Stimulated activated naive B cell treated with anti-CD40 and anti-IgM and Interleukin-4, amounts not matched to agents 10 μg/mL and 1 μg/mL and 100 μg/mL, for 72 hours (primary cell): ENCODE data around the gene MBP.

ENCODE experiments used
- ATAC-seq, 2 donors: fragments of 150-1000 bp; cut with Tn5 transposase; replicated peaks; 2 replicates each; pipeline ENCODE4 v1.10.0; 2021; ENCODE audit warnings: moderate library complexity in 1 of 2
- DNase-seq: peaks from one replicate; pipeline ENCODE4 v3.0.0; 2021
- H3K27ac Mint-ChIP-seq: one replicate; pipeline ENCODE4 v1.8.0; 2022; ENCODE audit warnings: mild to moderate bottlenecking, mixed read lengths
- H3K27me3 Mint-ChIP-seq, 2 donors: one replicate each; pipeline ENCODE4 v1.8.0; 2022; ENCODE audit warnings: mixed read lengths in 2 of 2
- H3K36me3 Mint-ChIP-seq, 2 donors: one replicate each; pipeline ENCODE4 v1.8.0; 2022; ENCODE audit warnings: mixed read lengths in 2 of 2, mild to moderate bottlenecking in 1 of 2
- H3K4me1 Mint-ChIP-seq, 2 donors: one replicate each; pipeline ENCODE4 v1.8.0; 2022; ENCODE audit warnings: mixed read lengths in 2 of 2, mild to moderate bottlenecking in 1 of 2
- H3K4me3 Mint-ChIP-seq, 2 donors: one replicate each; pipeline ENCODE4 v1.8.0; 2022; ENCODE audit warnings: mild to moderate bottlenecking in 2 of 2, mixed read lengths in 2 of 2, moderate library complexity in 1 of 2
- H3K9me3 Mint-ChIP-seq, 2 donors: one replicate each; pipeline ENCODE4 v1.8.0; 2022; ENCODE audit warnings: mixed read lengths in 2 of 2, mild to moderate bottlenecking in 1 of 2

MBP gene

DNA sequence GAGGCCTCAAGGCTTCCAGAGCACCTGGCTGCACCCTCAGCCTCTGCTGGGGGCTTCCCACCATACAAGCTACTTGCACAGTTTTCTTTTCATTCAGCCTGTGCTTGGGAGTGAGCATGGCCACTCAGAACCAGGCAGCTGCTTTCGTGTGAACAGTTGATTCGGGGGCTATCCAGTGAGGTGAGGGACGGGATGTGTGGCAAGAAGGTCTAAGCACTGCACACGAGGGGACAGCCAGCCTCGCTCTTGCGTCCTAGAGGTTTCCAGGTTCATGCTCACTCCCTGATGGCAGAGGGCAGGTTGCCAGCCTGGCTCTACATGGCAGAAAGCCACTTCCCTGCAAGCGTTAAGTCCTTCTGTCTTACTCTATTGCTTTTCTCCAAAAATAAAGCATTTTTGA, 146.2 kb downstream of the MBP start:
- no peaks in the 10 kb centered on the region for H3K9me3 Mint-ChIP-seq
- DNase-seq, result no peak
- peaks cover 6 to 13% of the 10 kb centered on the region in 2 donors for H3K36me3 Mint-ChIP-seq
- no peaks in the 10 kb centered on the region for H3K27me3 Mint-ChIP-seq
- H3K4me3 Mint-ChIP-seq, result no peak overlapping the region
- peaks cover 28 to 47% of the 10 kb centered on the region in 2 donors for H3K4me1 Mint-ChIP-seq
- no peak for ATAC-seq
- H3K27ac Mint-ChIP-seq, result peak overlapping the region; percentile 20

DNA sequence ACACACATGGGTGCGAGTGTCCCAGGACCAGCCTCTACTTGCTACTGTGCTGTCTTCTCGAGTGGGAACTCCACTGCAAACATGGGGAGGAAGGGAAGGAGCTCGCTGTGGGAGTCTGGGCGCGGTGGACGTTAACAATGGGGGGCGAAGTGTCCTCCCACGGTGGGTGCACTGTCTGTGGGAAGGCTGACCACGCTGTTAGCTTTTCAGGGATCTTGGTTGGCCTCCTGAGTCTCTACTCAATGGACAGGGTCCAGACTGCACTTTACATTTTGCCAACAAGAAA, 146.7 kb downstream of the MBP start:
- Mint-ChIP-seq H3K4me3 (no peak overlapping the region), H3K36me3 (peaks cover 6 to 12% of the 10 kb centered on the region in 2 donors), H3K27me3 (no peaks in the 10 kb centered on the region), H3K4me1 (peaks cover 30 to 47% of the 10 kb centered on the region in 2 donors), H3K9me3 (no peaks in the 10 kb centered on the region), H3K27ac (no peak overlapping the region)
- DNase-seq (no peak), ATAC-seq (no peak)

DNA sequence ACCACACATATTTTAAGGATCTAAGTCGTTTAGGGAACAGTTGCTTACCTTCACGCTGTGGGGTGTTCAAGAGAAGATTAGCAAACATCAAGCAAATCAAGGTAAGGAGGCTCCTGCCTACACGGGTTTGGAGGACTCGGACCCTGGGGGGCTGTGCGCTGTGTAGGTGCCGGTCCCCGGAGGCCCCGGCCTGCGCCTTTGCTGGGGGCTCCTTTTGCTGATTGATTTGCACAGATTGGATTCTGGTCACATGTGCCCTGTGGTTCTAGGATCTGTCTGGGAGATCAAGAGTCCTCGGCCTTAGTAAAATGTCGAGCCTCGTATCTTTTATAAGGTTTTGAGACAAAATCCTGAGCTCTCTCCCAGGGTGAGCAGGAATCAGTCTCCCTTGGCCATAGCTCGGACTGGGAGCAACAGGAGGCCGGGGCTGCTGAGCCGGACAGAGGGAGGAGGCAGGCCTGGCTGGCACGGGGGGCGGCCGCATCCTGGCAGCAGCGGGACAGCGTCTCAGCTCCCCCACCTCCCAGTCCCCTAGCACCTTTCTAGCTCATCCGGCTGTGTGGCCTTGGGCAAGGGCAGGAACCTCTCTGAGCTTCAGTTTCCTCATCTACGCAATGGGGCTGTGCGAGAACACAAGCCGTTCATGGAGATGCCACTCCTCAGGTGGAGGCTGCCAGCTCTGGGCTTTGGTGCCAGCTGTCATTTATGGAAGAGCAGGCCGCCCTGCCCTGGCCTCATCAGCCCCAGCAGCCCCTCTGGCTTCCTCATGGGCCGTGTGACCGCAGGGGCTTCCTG, 147.2 kb downstream of the MBP start:
- no peaks in the 10 kb centered on the region for H3K9me3 Mint-ChIP-seq
- no peaks in the 10 kb centered on the region for H3K27me3 Mint-ChIP-seq
- H3K36me3 Mint-ChIP-seq, result peaks cover 6 to 8% of the 10 kb centered on the region in 2 donors
- no peak overlapping the region for H3K4me3 Mint-ChIP-seq
- ATAC-seq (no peak), DNase-seq (no peak)
- no peak overlapping the region for H3K27ac Mint-ChIP-seq
- peaks cover 29 to 47% of the 10 kb centered on the region in 2 donors for H3K4me1 Mint-ChIP-seq

GRCh38 chr18:76984193-76985155, 148.1 kb downstream of the MBP start:
- Mint-ChIP-seq H3K9me3 (no peaks in the 10 kb centered on the region), H3K27me3 (no peaks in the 10 kb centered on the region), H3K36me3 (peaks cover 9 to 13% of the 10 kb centered on the region in 2 donors), H3K4me1 (peaks cover 31 to 47% of the 10 kb centered on the region in 2 donors), H3K27ac (peak overlapping the region; percentile 51), H3K4me3 (no peak overlapping the region)
- no peak for DNase-seq
- no peak for ATAC-seq

DNA sequence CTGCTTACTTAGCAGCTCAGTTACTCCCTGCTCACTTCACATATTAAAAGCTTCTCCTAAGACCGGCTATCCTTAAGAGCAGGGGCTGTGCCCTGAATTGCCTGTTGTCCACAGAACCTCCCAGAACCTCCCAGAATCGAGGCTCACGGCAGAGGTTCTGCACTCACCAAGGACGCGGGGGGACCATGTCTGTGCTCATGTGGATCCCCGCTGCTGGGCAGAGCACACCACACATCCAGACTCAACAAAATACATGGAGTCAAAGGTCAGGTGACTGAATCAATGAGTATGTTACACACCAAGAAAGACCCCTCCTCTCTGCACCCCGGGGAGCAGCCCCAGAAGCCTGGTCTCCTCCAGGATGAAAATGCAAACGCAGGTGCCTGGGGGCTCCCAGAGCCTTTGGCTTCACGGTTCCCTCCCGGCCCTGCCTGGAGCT, 149.0 kb downstream of the MBP start:
- DNase-seq (no peak), ATAC-seq (no peak)
- peaks cover 18 to 21% of the 10 kb centered on the region in 2 donors for H3K36me3 Mint-ChIP-seq
- no peak overlapping the region for H3K27ac Mint-ChIP-seq
- H3K27me3 Mint-ChIP-seq, result no peaks in the 10 kb centered on the region
- peaks cover 0 to 6% of the 10 kb centered on the region in 2 donors for H3K9me3 Mint-ChIP-seq
- no peak overlapping the region for H3K4me3 Mint-ChIP-seq
- H3K4me1 Mint-ChIP-seq, result peaks cover 39 to 54% of the 10 kb centered on the region in 2 donors

- Mint-ChIP-seq H3K4me3 (peak overlapping the region; percentile 46 to 50), H3K36me3 (peaks cover 19 to 22% of the 10 kb centered on the region in 2 donors), H3K27ac (peak overlapping the region; percentile 86), H3K27me3 (no peaks in the 10 kb centered on the region), H3K9me3 (peaks cover 0 to 6% of the 10 kb centered on the region in 2 donors), H3K4me1 (peaks cover 39 to 54% of the 10 kb centered on the region in 2 donors)
- peak; percentile 82 for DNase-seq
- ATAC-seq, result peak; percentile 65 to 74
Observed at GRCh38 chr18:76982841-76983583, 149.6 kb downstream of the MBP start.

DNA sequence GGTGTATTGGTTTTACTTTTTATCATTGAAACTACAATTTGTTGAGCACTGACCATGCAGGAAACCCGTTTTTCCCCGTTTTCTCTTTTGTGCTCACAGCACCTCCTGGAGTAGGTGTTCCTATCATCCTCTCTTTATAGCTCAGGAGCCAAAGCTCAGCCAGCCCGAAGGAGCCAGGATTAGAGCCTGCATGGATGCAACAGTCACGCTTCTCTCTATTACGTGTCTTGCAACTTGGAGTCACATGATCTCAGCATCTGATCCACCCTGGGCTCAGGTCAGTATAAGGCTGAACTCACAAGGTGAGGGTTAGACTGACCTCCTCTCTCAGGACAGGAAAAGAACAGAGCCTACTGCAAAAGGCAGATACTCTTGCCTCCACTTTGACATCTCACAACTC, 150.5 kb downstream of the MBP start:
- Mint-ChIP-seq H3K4me1 (peaks cover 46 to 63% of the 10 kb centered on the region in 2 donors), H3K36me3 (peaks cover 21 to 24% of the 10 kb centered on the region in 2 donors), H3K27me3 (no peaks in the 10 kb centered on the region), H3K4me3 (peak overlapping the region in 1 of 2 donors; percentile 44), H3K27ac (peak overlapping the region; percentile 92), H3K9me3 (peaks cover 0 to 6% of the 10 kb centered on the region in 2 donors)
- ATAC-seq, result no peak
- DNase-seq, result no peak

GRCh38 chr18:76981396-76981968, 151.1 kb downstream of the MBP start:
- Mint-ChIP-seq H3K9me3 (peaks cover 0 to 6% of the 10 kb centered on the region in 2 donors), H3K27ac (peak overlapping the region; percentile 92), H3K27me3 (no peaks in the 10 kb centered on the region), H3K36me3 (peaks cover 21 to 24% of the 10 kb centered on the region in 2 donors), H3K4me3 (peak overlapping the region; percentile 44 to 68), H3K4me1 (peaks cover 49 to 68% of the 10 kb centered on the region in 2 donors)
- ATAC-seq (peak; percentile 75 to 77), DNase-seq (peak; percentile 58)

DNA sequence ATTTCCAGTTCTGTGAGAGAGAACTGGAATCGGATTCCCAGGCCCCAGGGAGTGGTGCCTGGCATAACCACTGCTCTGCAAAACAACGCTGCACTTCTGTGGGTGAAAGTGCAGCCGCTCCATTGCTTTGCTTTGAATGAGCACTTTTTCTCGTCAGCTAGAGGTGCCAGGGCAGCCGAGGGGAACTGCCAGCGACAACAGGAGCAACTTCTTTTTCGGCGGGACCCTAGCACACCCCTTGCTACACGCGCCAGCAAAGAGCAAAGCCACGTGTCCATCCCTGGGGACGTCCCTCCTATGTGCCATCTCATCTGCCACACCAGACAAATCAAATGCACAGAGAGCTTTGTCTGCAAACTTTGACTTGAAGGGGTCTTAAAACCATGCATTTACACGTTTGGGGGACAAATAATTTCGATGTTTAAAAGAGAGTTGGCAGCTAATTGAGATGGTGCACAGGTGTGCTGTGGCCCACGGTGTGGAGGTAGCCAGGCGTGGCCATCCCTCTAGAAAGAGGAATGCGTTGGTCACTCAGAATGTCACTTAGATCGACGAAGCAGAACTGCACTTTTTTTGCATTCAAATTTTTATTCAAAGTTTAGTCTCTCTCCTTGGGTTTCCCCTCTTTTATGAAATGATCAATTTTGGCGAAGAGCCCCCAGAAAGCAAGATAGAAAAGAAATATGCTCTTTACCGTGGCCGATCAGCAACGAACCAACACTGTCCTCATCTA, 151.8 kb downstream of the MBP start:
- Mint-ChIP-seq H3K4me1 (peaks cover 49 to 71% of the 10 kb centered on the region in 2 donors), H3K36me3 (peaks cover 22 to 28% of the 10 kb centered on the region in 2 donors), H3K27me3 (no peaks in the 10 kb centered on the region), H3K27ac (peak overlapping the region; percentile 92), H3K4me3 (peak overlapping the region; percentile 44 to 68), H3K9me3 (peaks cover 0 to 6% of the 10 kb centered on the region in 2 donors)
- peak; percentile 66 to 70 for ATAC-seq
- peak; percentile 47 for DNase-seq

- peaks cover 26 to 33% of the 10 kb centered on the region in 2 donors for H3K36me3 Mint-ChIP-seq
- H3K4me1 Mint-ChIP-seq, result peaks cover 51 to 79% of the 10 kb centered on the region in 2 donors
- peak overlapping the region; percentile 37 to 65 for H3K4me3 Mint-ChIP-seq
- no peaks in the 10 kb centered on the region for H3K27me3 Mint-ChIP-seq
- ATAC-seq (no peak), DNase-seq (no peak)
- peaks cover 0 to 6% of the 10 kb centered on the region in 2 donors for H3K9me3 Mint-ChIP-seq
- peak overlapping the region; percentile 92 for H3K27ac Mint-ChIP-seq
Observed at GRCh38 chr18:76979906-76980305, 152.7 kb downstream of the MBP start.

GRCh38 chr18:76979111-76979751, 153.4 kb downstream of the MBP start:
- H3K4me3 Mint-ChIP-seq, result peak overlapping the region; percentile 65 to 76
- H3K9me3 Mint-ChIP-seq, result peaks cover 0 to 6% of the 10 kb centered on the region in 2 donors
- H3K4me1 Mint-ChIP-seq, result peaks cover 51 to 79% of the 10 kb centered on the region in 2 donors
- H3K27me3 Mint-ChIP-seq, result no peaks in the 10 kb centered on the region
- H3K36me3 Mint-ChIP-seq, result peaks cover 24 to 40% of the 10 kb centered on the region in 2 donors
- peak overlapping the region; percentile 92 for H3K27ac Mint-ChIP-seq
- no peak for DNase-seq
- no peak for ATAC-seq

DNA sequence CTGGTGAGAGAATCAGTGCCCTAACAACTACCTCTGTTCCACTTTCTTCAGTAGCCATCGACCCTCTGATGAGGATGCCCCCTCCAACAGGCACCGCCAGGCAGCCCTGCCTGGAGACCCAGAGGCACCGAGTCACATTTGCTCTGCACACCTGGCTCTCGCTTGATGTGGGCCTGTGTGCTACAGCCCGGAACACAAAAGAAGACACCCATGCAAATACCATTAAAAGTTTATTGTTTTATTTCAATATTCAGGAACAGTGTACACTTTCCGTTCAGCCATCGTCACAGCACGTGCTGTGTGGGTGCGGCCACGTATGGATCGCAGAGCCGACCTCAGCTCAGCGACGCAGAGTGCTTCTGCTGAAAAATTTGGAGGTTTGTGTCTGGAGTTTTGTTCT, 154.0 kb downstream of the MBP start:
- Mint-ChIP-seq H3K9me3 (peaks cover 0 to 6% of the 10 kb centered on the region in 2 donors), H3K27ac (peak overlapping the region; percentile 92), H3K4me3 (peak overlapping the region; percentile 65 to 76), H3K36me3 (peaks cover 26 to 46% of the 10 kb centered on the region in 2 donors), H3K27me3 (no peaks in the 10 kb centered on the region), H3K4me1 (peaks cover 51 to 79% of the 10 kb centered on the region in 2 donors)
- DNase-seq (no peak), ATAC-seq (no peak)
